Skin epidermis (tissue), 12 donors: Measurements from ENCODE around the gene EVI5.

Experiments used
- H3K27ac ChIP-seq, 21 experiments: fragments of 200-600 bp; sonication (generic) in 11 of 21; one replicate each; pipeline ENCODE4 v1.5.0; 2020; ENCODE audit warnings: mild to moderate bottlenecking in 3 of 21, inconsistent platforms in 2 of 21, moderate library complexity in 2 of 21
- H3K4me3 ChIP-seq, 7 experiments: fragments of 200-600 bp; sonication (generic) in 2 of 7; one replicate each; pipeline ENCODE4 v1.5.0; 2020; ENCODE audit warnings: inconsistent platforms in 2 of 7, mild to moderate bottlenecking in 2 of 7, moderate library complexity in 1 of 7

Gene EVI5

DNA sequence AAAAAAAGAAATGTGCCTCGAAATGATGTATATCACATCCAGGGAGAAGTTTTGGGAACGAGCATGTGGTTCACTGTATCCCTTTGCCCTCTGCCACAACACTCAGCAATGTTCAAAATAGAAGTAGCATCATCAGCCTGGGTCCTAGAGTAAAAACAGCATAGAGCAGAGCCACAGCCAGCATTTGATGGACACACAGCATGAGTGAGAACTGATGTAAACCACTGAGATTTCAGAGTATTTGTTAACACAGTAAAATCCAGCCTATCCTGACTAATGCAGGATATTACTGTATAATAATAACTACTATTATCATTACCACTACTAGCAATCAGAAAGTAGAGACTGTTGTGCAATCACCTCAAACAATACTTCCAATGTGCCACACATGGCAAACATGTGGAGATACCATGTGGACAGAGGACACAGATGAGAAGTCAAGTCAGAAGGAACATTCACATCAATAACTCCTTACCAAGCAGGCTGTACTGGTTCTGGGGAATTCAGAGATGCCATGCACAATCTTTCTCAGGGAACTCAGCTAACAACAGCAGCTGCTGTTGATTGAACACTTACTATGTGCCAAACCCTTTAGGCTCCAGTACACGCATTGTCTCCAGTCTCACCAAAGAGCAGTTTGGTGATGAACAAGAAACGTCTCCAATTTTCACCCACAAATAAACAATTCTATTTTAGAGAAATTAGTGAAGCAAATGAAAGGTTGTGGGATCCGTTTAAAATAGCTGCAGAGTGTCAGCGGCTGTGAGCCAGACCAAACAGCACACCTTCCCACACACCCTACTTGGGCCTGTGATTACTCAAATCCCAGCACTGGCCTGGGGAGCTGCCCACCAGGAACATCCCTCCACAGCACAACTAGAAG is 281.6 kb downstream of the EVI5 start:
- Histone ChIP-seq H3K4me3 (no peak overlapping the region), H3K27ac (no peak overlapping the region)

GRCh38 chr1:92502247-92502646 is 282.7 kb downstream of the EVI5 start:
- no peak overlapping the region for H3K27ac ChIP-seq
- no peak overlapping the region for H3K4me3 ChIP-seq

GRCh38 chr1:92500552-92500951 is 284.4 kb downstream of the EVI5 start:
- no peak overlapping the region for H3K27ac ChIP-seq

GRCh38 chr1:92495392-92496063 is 289.4 kb downstream of the EVI5 start:
- Histone ChIP-seq H3K27ac (no peak overlapping the region), H3K4me3 (no peak overlapping the region)

More at GRCh38 chr1:92500552-92500951, 284.4 kb downstream of the EVI5 start:
- no peak overlapping the region for H3K4me3 ChIP-seq

- Histone ChIP-seq H3K4me3 (no peak overlapping the region), H3K27ac (no peak overlapping the region)
These were observed 290.3 kb downstream of the EVI5 start for GRCh38 chr1:92494485-92495141.

DNA sequence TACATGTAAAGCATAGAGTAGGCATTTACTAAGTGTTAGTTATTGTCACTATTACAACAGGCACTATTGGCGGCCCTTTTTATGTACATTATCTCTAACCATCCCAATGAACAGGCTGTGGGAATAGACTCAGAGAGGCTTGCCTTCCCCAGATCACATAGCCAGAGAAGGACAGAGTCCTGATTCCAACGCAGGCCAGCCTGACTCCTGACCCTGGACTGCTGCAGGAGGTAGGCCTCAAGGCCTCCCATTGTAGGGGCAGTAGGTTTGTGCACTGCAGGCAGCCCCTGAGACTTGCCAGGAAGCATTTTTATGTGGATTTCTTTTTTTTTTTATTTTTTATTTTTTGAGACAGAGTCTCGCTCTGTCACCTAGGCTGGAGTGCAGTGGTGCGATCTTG is 291.8 kb downstream of the EVI5 start:
- H3K27ac ChIP-seq: no peak overlapping the region
- no peak overlapping the region for H3K4me3 ChIP-seq

DNA sequence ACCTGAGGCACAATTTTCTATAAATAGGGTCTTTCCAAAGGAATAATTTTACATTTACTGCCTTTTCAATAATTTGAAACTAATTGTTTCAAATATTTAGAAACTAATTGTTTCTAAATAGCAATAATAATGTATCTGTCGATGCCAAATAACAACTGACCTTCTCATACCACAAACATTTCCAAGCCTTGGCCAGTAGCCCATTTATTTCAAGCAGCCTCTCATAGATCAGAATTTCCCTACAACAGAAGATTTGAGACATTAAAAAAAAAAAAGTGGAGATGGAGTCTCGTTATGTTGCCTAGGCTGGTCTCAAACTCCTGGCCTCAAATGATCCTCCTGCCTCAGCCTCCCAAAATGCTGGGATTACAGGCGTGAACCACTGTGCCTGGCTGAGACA is 296.1 kb downstream of the EVI5 start:
- Histone ChIP-seq H3K27ac (no peak overlapping the region), H3K4me3 (no peak overlapping the region)

DNA sequence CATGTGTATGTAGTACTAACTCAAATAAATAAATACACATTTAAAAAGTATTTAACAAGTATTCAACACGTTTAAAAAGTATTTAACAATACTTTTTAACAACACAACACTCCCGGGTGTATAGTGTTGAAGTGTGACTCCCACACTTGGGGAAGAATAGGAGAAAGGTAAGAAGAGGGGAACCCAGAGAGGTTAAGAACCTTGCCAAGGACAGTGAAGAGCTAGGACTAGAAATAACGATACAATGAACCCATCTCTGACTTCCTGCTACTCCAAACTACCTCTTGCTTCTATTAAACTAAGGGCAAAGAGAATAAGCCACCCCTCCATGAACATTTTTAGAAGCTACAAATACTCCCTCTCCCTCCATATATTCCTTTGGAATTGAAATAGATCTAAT is 296.5 kb downstream of the EVI5 start:
- Histone ChIP-seq H3K27ac (no peak overlapping the region), H3K4me3 (no peak overlapping the region)

DNA sequence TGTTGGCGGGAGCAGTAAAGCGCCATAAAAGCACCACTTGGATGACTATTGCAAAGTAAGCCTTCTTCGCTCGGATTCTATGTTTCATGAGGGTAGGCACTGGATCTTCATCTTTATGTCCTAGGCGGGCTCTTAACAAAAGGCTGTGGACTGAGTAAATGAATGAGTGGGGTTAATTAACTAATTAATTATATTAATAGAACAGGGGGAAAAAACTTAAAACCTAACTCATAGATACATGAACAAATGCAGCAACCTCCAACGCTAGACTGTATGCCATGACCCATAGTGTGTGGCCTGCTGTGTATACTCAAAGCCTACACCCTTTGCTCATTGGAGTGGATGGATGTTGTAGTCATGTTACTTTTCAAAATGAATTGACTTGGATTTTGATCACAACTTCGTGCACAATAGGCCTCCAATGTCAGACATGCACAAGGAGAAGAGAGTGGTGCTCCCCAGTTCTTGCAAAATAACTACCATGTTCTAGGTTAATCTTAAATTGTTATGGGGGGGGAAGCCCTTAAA is 297.8 kb downstream of the EVI5 start:
- Histone ChIP-seq H3K27ac (peak overlapping the region in 4 of 21 experiments; percentile 56 to 73 (median 67)), H3K4me3 (peak overlapping the region; percentile 37 to 54 (median 48))

- peak within 1 kb of the TSS in 12 of 21 experiments; percentile 13 to 78 (median 66) for H3K27ac ChIP-seq
- H3K4me3 ChIP-seq: peak within 1 kb of the TSS; percentile 37 to 54 (median 48)
These were observed 298.4 kb downstream of the EVI5 start, which contains the start of gene GFI1 for GRCh38 chr1:92486251-92487077. TSS of gene GFI1 (minus strand) at chr1:92486925. CDS start at chr1:92483487, 3,438 bp downstream.

GRCh38 chr1:92485381-92486250 is 299.3 kb downstream of the EVI5 start:
- H3K4me3 ChIP-seq: peak overlapping the region; percentile 37 to 54 (median 48)
- peak overlapping the region in 11 of 21 experiments; percentile 13 to 78 (median 67) for H3K27ac ChIP-seq

DNA sequence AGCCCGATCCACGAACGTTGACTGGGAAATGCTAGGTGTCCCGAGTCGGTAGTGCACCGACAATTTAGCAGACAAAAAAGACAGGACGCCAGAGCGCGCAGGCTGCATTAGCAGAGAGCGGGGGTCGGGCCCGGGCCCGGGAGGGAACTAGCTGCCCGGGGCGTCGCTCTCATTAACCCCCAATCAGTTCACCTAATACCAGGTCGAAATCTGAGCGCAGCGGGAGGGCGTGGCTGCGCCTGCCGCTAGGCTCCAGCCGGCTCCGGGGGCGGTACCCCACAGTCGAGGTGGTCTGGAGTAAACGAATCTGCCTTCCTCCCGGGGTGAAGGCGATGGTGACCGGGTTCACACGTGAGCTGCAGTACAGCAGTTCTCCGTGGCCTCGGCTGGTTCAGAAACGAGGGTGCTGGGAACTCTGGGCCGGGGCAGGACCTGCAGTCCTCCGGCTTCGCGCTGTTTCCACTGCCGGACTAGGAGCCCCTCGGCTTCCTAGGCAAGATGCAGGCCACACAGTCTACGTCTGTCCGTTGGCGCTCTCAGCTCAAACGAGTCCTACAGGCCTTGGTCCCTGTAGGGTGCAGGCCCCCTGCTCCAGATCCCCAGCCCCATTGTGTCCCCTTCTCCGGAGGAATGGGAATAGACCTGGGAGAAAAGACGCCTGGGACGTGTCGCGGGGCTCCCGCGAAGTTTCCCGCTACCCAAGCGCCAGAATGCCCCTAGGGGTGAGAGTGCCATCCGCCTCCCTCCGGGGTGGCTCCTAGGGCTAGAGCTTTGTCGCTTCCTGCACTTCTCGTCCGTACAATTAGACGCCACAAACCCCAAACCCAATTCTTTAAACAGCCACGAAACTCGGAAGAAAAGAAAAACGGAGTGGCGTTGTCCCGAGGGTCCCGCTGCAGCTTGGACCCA is 300.2 kb downstream of the EVI5 start:
- Histone ChIP-seq H3K27ac (peak overlapping the region in 9 of 21 experiments; percentile 32 to 78 (median 73)), H3K4me3 (peak overlapping the region; percentile 37 to 54 (median 48))

GRCh38 chr1:92483610-92484471 is 301.1 kb downstream of the EVI5 start:
- Histone ChIP-seq H3K27ac (peak overlapping the region in 4 of 21 experiments; percentile 16 to 73 (median 45)), H3K4me3 (peak overlapping the region; percentile 37 to 54 (median 48))

DNA sequence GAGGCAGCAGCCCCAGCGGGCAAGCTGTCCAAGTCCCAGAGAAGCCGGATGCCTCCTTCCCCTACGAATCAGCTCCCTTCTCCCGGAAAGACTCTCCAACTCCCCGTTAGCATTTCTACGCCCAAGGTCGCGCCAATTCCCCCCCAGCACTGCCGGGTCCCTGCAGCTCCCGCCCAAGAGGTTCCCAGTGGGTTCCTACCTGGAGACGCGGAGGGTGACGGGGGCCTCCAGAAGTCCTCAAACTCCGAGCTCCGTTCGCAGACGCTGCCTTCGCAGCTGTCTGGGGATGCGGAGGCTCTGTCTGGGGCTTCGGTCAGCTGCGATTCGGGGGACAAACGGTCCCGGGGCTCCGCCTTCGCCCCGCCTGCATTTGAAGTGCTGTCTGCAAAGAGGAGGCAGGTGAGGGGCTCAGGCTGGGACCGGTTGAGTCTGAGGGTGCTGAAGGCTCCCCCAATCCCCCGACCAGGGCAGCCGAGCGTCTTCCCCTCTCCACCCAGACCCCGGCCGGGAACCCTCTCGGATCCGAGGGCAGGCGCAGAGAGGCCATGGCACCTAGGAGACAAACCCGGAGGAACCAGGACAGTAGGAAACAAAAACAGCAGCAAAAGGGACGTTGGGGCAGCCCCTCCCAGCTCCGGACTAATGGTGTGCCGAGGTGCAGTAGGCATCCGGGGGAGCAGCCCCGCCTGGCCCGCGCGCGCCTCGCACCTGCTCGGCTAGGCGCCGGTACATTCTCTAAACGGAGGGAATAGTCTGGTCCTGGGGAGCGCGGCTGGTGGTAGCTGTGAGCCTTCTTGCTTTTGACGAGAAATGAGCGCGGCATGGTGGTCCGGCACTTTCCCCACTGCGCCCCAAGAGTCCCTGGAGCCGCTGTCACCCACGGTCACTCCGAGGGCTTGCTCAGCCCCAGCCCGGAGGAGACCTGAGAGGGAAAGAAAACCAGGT is 302.0 kb downstream of the EVI5 start:
- peak overlapping the region in 4 of 21 experiments; percentile 11 to 73 (median 39) for H3K27ac ChIP-seq

More for the DNA sequence above, 302.0 kb downstream of the EVI5 start:
- H3K4me3 ChIP-seq: peak overlapping the region; percentile 37 to 54 (median 48)
